Spinal cord (tissue), 10 donors: ENCODE results near the gene DQX1. TPM values are rescaled to one million over a fixed set of nuclear protein-coding genes. Genes with fewer than 3 reads are reported as not detected.

Source experiments
- DNase-seq, 6 donors: peaks; one replicate each; pipeline versions ENCODE4 v3.0.0 to v3.0.0-alpha.2; 2013 to 2015; ENCODE audit warnings: low spot score in 6 of 6, low read depth in 4 of 6
- H3K27ac ChIP-seq: one replicate; pipeline ENCODE4 v1.5.1; 2013; ENCODE audit warnings: low read depth, low read length, control low read depth
- H3K27me3 ChIP-seq: one replicate; pipeline ENCODE4 v1.6.1; 2013; ENCODE audit warnings: low read length; ENCODE audit not compliant: control insufficient read depth, insufficient read depth
- H3K36me3 ChIP-seq: one replicate; pipeline ENCODE4 v1.6.1; 2013; ENCODE audit warnings: low read length; ENCODE audit not compliant: control insufficient read depth, insufficient read depth
- H3K4me1 ChIP-seq: one replicate; pipeline ENCODE4 v1.6.1; 2013; ENCODE audit warnings: low read length; ENCODE audit not compliant: control insufficient read depth, insufficient read depth
- H3K4me3 ChIP-seq: one replicate; pipeline ENCODE4 v1.5.1; 2013; ENCODE audit warnings: low read depth, low read length, control low read depth
- H3K9me3 ChIP-seq: one replicate; pipeline ENCODE4 v1.6.1; 2013; ENCODE audit warnings: low read length; ENCODE audit not compliant: control insufficient read depth, insufficient read depth
- WGBS: methylation state at CpG from one replicate; pipeline ENCODE4 v1.1.5; 2013; ENCODE audit warnings: missing lambda C conversion rate; ENCODE audit not compliant: insufficient coverage; 5-methylcytosine and 5-hydroxymethylcytosine counted together
- polyA plus RNA-seq, 2 donors: library from polyadenylated mRNA; unstranded; fragments of 120-200 nt; gene quantifications; one replicate each; pipeline ENCODE4 v1.2.1, GENCODE V29; 2013; ENCODE audit not compliant: insufficient read length in 2 of 2
- total RNA-seq, 2 donors: library from RNA; depleted of rRNA in 1 of 2; stranded (reverse); fragments of 120-200 nt in 1 of 2; fragments of >200 nt in 1 of 2; gene quantifications; one replicate each; pipeline versions ENCODE4 v1.2.3 to v1.2.4, GENCODE V29; 2013 to 2014
- donor health status: healthy.

The DQX1 gene
- total and polyA plus RNA-seq, 4 donors, result 0.28 to 0.62 (median 0.32) TPM; not detected in 1

- H3K9me3 ChIP-seq, result no peaks in the 10 kb centered on the region
- 8% methylated on average over 25 of the region's 26 CpGs for WGBS
- H3K4me1 ChIP-seq, result peaks cover 33% of the 10 kb centered on the region
- H3K27me3 ChIP-seq, result peaks cover 6% of the 10 kb centered on the region
- H3K36me3 ChIP-seq, result peaks cover 6% of the 10 kb centered on the region
- DNase-seq, result peak in 2 of 6 donors; percentile 62 to 76
- H3K4me3 ChIP-seq, result peak overlapping the region; percentile 55
- peak overlapping the region; percentile 10 for H3K27ac ChIP-seq
Observed at GRCh38 chr2:74548285-74548899, 22.4 kb upstream of the DQX1 start.

GRCh38 chr2:74546004-74546403, 20.0 kb upstream of the DQX1 start:
- no peak overlapping the region for H3K27ac ChIP-seq
- no peak for DNase-seq
- H3K4me3 ChIP-seq, result no peak overlapping the region
- peaks cover 20% of the 10 kb centered on the region for H3K4me1 ChIP-seq
- H3K9me3 ChIP-seq, result no peaks in the 10 kb centered on the region
- H3K36me3 ChIP-seq, result peaks cover 6% of the 10 kb centered on the region
- peaks cover 3% of the 10 kb centered on the region for H3K27me3 ChIP-seq
- WGBS, result 75% methylated on average over 1 of the region's 3 CpGs

DNA sequence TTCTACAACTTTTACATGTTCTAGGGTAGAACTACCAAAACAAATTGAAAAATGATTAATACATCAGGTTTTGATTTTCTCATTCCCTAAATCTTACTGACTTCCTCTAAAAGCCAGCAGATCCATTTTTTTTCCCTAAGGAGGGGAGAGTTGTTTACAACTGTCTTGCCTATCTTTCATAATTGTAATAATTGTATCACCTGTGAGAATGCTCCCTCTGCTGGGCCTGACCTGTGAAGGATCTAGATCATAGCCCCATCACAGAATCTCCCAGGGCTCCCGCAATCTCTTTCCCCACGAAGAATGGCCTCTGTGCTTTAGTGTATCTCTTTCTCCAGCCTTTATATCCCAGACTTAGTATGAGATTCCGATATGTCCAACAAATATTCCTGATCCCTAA, 18.6 kb upstream of the DQX1 start:
- H3K27me3 ChIP-seq, result peaks cover 3% of the 10 kb centered on the region
- no peak overlapping the region for H3K27ac ChIP-seq
- no peak for DNase-seq
- H3K4me3 ChIP-seq, result no peak overlapping the region
- WGBS, result 95% methylated on average over 3 of the region's 3 CpGs
- no peaks in the 10 kb centered on the region for H3K9me3 ChIP-seq
- peaks cover 13% of the 10 kb centered on the region for H3K4me1 ChIP-seq
- peaks cover 5% of the 10 kb centered on the region for H3K36me3 ChIP-seq

- Histone ChIP-seq H3K27ac (no peak overlapping the region), H3K36me3 (peaks cover 3% of the 10 kb centered on the region), H3K4me1 (no peaks in the 10 kb centered on the region), H3K4me3 (no peak overlapping the region), H3K27me3 (no peaks in the 10 kb centered on the region), H3K9me3 (no peaks in the 10 kb centered on the region)
- no peak for DNase-seq
- 100% methylated on average over 1 of the region's 1 CpG for WGBS
Observed at GRCh38 chr2:74542978-74543377, 16.9 kb upstream of the DQX1 start.

DNA sequence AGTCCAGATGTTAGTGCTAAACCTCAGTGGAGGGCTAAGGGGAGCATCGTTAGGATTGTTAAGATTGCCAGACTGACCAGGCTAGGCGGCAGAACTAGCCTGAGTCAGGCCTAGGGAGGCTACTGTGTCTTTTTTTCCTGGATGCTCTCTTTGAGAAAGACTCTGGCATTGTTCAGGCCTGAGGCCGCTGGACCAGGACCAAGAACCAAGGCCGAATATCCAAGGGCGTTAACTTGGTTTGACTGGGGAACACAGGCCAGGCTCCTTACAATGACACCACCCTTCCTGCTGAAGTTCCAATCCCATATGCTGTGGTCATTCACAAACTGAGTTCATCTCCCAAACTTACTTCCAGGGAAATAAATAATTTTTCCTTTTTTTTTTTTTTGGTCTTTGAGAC, 14.3 kb upstream of the DQX1 start:
- 76% methylated on average over 5 of the region's 5 CpGs for WGBS
- Histone ChIP-seq H3K36me3 (peaks cover 17% of the 10 kb centered on the region), H3K9me3 (no peaks in the 10 kb centered on the region), H3K27ac (no peak overlapping the region), H3K4me1 (no peaks in the 10 kb centered on the region), H3K4me3 (no peak overlapping the region), H3K27me3 (no peaks in the 10 kb centered on the region)
- DNase-seq, result no peak

- Histone ChIP-seq H3K4me3 (no peak overlapping the region), H3K9me3 (no peaks in the 10 kb centered on the region), H3K27ac (no peak overlapping the region), H3K27me3 (no peaks in the 10 kb centered on the region), H3K4me1 (no peaks in the 10 kb centered on the region), H3K36me3 (peaks cover 31% of the 10 kb centered on the region)
- WGBS, result 85% methylated on average over 6 of the region's 7 CpGs
- no peak for DNase-seq
Observed at GRCh38 chr2:74538881-74539339, 12.9 kb upstream of the DQX1 start.

- no peak overlapping the region for H3K4me3 ChIP-seq
- H3K27ac ChIP-seq, result no peak overlapping the region
- no peaks in the 10 kb centered on the region for H3K27me3 ChIP-seq
- no peak for DNase-seq
- no peaks in the 10 kb centered on the region for H3K9me3 ChIP-seq
- peaks cover 47% of the 10 kb centered on the region for H3K36me3 ChIP-seq
- WGBS, result 80% methylated on average over 4 of the region's 4 CpGs
- H3K4me1 ChIP-seq, result no peaks in the 10 kb centered on the region
Observed at GRCh38 chr2:74537140-74537539, 11.1 kb upstream of the DQX1 start.

DNA sequence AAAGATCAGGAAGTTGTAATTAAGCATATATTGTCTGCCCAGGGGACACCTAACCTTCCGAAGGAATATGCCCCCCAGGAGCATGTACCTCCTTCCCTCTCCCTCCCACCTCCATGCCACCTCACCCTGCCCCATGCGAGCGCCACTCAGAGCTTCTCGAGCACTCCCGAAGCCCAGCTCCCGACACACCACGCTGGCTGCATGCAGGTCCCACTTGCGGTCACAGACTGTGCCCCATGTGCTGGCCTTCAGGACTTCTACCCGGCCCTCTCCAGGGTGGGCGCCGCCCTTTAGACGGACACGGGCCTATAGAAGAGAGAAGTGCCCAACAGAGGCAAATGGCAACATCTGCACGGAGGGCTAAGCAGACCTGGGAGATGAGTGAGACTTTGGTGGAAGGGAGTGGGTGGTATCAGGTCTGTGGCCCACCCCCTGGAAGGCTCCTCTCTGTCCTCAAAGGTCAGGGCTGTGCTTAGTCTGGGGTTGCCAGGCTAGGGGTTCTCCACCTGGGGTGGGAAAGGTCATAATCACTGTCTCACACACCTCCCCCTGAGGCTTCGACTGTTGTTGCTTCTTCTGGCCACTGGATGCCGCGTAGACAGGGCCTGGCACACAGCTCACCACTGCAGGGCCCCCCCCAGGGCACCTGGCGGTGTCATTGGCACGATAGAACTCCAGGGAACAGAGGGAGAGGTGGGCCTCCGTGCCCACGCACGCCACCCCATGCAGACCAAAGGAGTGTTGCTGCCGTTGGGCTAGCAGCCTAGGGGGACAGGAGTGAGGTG, 10.3 kb upstream of the DQX1 start:
- H3K4me3 ChIP-seq, result no peak overlapping the region
- peaks cover 51% of the 10 kb centered on the region for H3K36me3 ChIP-seq
- peaks cover 4% of the 10 kb centered on the region for H3K4me1 ChIP-seq
- H3K9me3 ChIP-seq, result no peaks in the 10 kb centered on the region
- 90% methylated on average over 21 of the region's 23 CpGs for WGBS
- no peak overlapping the region for H3K27ac ChIP-seq
- no peaks in the 10 kb centered on the region for H3K27me3 ChIP-seq
- DNase-seq, result no peak

DNA sequence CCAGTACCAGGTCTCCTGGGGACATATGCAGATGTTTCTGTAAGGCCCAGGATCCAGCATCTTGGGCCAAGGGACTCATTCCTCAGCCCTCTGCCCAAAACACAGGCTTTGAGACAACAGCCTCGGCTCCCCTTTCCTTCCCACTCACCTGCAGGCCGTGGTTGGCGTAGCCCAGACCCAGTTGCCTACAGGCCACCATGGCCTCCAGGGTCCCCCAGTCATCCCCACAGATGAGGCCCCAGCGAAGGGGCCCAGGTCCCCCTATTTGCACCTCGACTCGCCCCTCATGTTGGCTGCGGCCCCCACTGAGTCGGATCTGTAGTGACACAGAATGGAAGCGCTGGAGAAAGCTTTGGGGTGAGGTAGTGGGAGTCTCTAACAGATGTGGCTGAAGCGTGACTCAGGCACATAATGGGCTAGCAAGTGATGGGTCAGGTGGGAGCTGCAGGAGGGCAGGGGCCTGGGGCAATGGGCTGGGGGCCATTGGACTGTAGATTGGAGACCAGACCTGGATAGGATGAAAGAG, 9.5 kb upstream of the DQX1 start:
- H3K4me1 ChIP-seq, result peaks cover 13% of the 10 kb centered on the region
- peaks cover 52% of the 10 kb centered on the region for H3K36me3 ChIP-seq
- no peak overlapping the region for H3K4me3 ChIP-seq
- no peaks in the 10 kb centered on the region for H3K9me3 ChIP-seq
- H3K27me3 ChIP-seq, result no peaks in the 10 kb centered on the region
- WGBS, result 92% methylated on average over 10 of the region's 10 CpGs
- no peak for DNase-seq
- no peak overlapping the region for H3K27ac ChIP-seq
